ENCODE results near the gene ZCWPW2. TPM values are rescaled to one million over a fixed set of nuclear protein-coding genes. Genes with fewer than 3 reads are reported as not detected.

Gene ZCWPW2
- total RNA-seq, 1 experiment from 2014 or later = 0.81 TPM

GRCh38 chr3:28542351-28542750 lies 193.8 kb downstream of the ZCWPW2 start:
- H3K4me1 ChIP-seq (replicated peaks; ENCODE audit: insufficient read depth) = no peaks in the 10 kb centered on the region
- H3F3A ChIP-seq (ENCODE audit: insufficient read depth, low read depth) = no peaks in the 10 kb centered on the region
- no peak overlapping the region for H3K27ac ChIP-seq
- DNase-seq = no peak
- no peak overlapping the region for H3K4me2 ChIP-seq
- intact Hi-C loops (cut with micrococcal nuclease; ENCODE audit: unreplicated experiment) = no loop called here
- H4K20me1 ChIP-seq (ENCODE audit: insufficient read depth) = no peaks in the 10 kb centered on the region
- no peaks in the 10 kb centered on the region for H3K9me2 ChIP-seq (ENCODE audit: insufficient read depth)
- TF ChIP-seq, protein P1, sequence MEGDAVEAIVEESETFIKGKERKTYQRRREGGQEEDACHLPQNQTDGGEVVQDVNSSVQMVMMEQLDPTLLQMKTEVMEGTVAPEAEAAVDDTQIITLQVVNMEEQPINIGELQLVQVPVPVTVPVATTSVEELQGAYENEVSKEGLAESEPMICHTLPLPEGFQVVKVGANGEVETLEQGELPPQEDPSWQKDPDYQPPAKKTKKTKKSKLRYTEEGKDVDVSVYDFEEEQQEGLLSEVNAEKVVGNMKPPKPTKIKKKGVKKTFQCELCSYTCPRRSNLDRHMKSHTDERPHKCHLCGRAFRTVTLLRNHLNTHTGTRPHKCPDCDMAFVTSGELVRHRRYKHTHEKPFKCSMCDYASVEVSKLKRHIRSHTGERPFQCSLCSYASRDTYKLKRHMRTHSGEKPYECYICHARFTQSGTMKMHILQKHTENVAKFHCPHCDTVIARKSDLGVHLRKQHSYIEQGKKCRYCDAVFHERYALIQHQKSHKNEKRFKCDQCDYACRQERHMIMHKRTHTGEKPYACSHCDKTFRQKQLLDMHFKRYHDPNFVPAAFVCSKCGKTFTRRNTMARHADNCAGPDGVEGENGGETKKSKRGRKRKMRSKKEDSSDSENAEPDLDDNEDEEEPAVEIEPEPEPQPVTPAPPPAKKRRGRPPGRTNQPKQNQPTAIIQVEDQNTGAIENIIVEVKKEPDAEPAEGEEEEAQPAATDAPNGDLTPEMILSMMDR (conservative IDR thresholded peaks at IDR 0.05) = no peak
- no peak for TF ChIP-seq EZH2 (IDR thresholded peaks at IDR 0.05; ENCODE audit: low read depth)
- no peak overlapping the region for H3K4me3 ChIP-seq
- no peaks in the 10 kb centered on the region for H3K27me3 ChIP-seq (ENCODE audit: insufficient read depth, low read depth)
- H3K36me3 ChIP-seq (ENCODE audit: low read depth) = no peaks in the 10 kb centered on the region
- BruUV-seq (replicated peaks) = no TSS peak
- POLR2A ChIA-PET (ENCODE audit: unreplicated experiment) = no interaction called here
- H2AFZ ChIP-seq = no peak overlapping the region
- CTCF ChIA-PET = no interaction called here
- no peaks in the 10 kb centered on the region for H3K9me3 ChIP-seq (ENCODE audit: insufficient read depth, low read depth)
- H3K79me2 ChIP-seq (ENCODE audit: low read depth) = no peaks in the 10 kb centered on the region

GRCh38 chr3:28544236-28544635 lies 195.7 kb downstream of the ZCWPW2 start:
- ChIA-PET POLR2A (ENCODE audit: unreplicated experiment) (no interaction called here), CTCF (no interaction called here)
- DNase-seq = no peak
- BruUV-seq (replicated peaks) = no TSS peak
- Histone ChIP-seq H3F3A (ENCODE audit: insufficient read depth, low read depth) (no peaks in the 10 kb centered on the region), H3K79me2 (ENCODE audit: low read depth) (no peaks in the 10 kb centered on the region), H2AFZ (no peak overlapping the region), H3K27ac (no peak overlapping the region), H3K4me3 (no peak overlapping the region), H4K20me1 (ENCODE audit: insufficient read depth) (no peaks in the 10 kb centered on the region), H3K4me2 (no peak overlapping the region), H3K27me3 (ENCODE audit: insufficient read depth, low read depth) (no peaks in the 10 kb centered on the region), H3K4me1 (replicated peaks; ENCODE audit: insufficient read depth) (no peaks in the 10 kb centered on the region), H3K36me3 (ENCODE audit: low read depth) (no peaks in the 10 kb centered on the region), H3K9me3 (ENCODE audit: insufficient read depth, low read depth) (no peaks in the 10 kb centered on the region), H3K9me2 (ENCODE audit: insufficient read depth) (no peaks in the 10 kb centered on the region)
- TF ChIP-seq, protein P1 (conservative IDR thresholded peaks at IDR 0.05) = no peak
- TF ChIP-seq EZH2 (IDR thresholded peaks at IDR 0.05; ENCODE audit: low read depth) = no peak
- intact Hi-C loops (cut with micrococcal nuclease; ENCODE audit: unreplicated experiment) = no loop called here

DNA sequence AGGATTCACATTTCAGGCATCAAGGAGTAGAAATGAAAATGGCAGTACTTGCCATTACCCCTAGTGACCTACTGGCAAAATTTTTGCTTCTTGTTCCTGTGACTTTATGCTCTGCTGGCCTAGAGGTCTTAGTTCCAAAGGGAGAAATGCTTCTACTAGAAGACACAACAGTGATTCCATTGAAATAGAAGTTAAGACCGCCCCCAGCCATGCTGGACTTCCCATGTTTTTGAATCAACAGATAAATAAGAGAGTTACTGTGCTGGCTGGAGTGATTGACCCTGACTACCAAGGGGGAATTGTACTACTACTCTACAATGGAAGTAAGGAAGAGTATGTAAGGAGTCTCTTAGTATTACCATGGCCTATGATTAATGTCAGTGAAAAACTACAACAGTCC lies 196.3 kb downstream of the ZCWPW2 start:
- Histone ChIP-seq H3K9me3 (ENCODE audit: insufficient read depth, low read depth) (no peaks in the 10 kb centered on the region), H3K27me3 (ENCODE audit: insufficient read depth, low read depth) (no peaks in the 10 kb centered on the region), H3K4me1 (replicated peaks; ENCODE audit: insufficient read depth) (no peaks in the 10 kb centered on the region), H3K36me3 (ENCODE audit: low read depth) (no peaks in the 10 kb centered on the region), H4K20me1 (ENCODE audit: insufficient read depth) (no peaks in the 10 kb centered on the region), H3K4me3 (no peak overlapping the region), H3K27ac (no peak overlapping the region), H3K4me2 (no peak overlapping the region), H3F3A (ENCODE audit: insufficient read depth, low read depth) (no peaks in the 10 kb centered on the region), H2AFZ (no peak overlapping the region), H3K9me2 (ENCODE audit: insufficient read depth) (no peaks in the 10 kb centered on the region), H3K79me2 (ENCODE audit: low read depth) (no peaks in the 10 kb centered on the region)
- BruUV-seq (replicated peaks) = no TSS peak
- DNase-seq = no peak
- intact Hi-C loops (cut with micrococcal nuclease; ENCODE audit: unreplicated experiment) = no loop called here
- no peak for TF ChIP-seq EZH2 (IDR thresholded peaks at IDR 0.05; ENCODE audit: low read depth)
- TF ChIP-seq, protein P1 (conservative IDR thresholded peaks at IDR 0.05) = no peak
- POLR2A ChIA-PET (ENCODE audit: unreplicated experiment) = no interaction called here
- CTCF ChIA-PET = no interaction called here

Data from PC-9 (cell line).